ENCODE results near the gene AIG1.
"Not testable (repeated sequence)": the region's sequence is repeated elsewhere in the genome, so short reads cannot be mapped to it uniquely, and the experiment has no call there.

AIG1 gene

DNA sequence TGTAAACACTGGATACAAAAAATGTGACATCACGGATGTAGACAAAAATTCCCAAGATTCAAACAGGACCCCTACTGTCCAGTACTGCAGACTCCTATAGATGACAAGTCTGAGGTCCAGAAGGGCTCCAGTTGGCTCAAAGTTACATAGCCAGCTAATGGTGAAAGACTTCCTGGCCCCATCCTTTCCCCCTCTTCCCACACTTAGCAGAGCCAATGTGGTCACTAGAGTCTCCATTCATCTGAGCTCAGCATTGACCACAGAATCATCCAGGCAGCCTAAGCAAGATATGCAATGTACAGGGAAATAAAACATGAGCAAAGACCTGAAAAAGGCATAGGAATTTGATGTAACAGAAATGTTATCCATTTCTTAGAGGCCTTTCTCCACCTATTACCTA, 209.3 kb downstream of the AIG1 start:
- DNase-seq (ENCODE audit: low read depth), result no peak

DNA sequence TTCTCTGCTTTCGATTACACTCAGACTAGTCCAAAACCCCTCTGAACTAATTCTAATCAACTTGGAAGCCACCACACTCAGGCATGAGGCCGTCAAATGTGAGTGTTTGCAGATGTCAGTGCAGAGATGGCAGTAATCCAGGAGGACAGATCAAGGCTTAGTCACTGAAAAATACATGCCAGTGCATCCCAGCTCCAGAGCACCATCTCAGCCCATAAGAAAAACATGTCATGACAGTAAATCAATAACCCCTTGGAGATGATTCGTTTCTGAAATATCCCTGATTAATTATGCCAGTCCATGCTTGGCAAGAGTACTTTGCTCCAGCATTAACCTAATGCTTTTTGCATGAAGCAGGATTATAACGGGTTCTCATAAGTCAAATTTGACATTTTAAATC, 210.3 kb downstream of the AIG1 start:
- DNase-seq (ENCODE audit: low read depth), result no peak

DNA sequence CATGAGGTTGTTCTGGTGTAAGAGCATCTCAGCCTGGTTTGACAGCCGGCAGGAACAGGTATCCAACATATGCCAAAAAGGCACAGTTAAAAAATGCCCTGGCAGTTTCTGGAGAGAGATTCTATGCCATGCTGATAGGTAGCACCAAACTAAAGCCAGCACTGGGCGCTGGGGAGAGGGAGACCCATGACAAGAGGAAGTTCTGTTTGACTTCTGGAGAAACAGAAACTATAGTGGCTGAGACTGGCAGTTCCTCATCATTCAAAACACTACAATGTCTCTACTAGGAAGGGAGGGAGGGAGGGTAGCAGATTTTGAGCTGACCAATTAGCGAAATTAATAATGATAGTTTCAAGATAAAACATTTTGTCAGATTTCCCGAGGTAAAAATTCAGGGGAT, 215.7 kb downstream of the AIG1 start:
- DNase-seq (ENCODE audit: low read depth), result no peak

DNA sequence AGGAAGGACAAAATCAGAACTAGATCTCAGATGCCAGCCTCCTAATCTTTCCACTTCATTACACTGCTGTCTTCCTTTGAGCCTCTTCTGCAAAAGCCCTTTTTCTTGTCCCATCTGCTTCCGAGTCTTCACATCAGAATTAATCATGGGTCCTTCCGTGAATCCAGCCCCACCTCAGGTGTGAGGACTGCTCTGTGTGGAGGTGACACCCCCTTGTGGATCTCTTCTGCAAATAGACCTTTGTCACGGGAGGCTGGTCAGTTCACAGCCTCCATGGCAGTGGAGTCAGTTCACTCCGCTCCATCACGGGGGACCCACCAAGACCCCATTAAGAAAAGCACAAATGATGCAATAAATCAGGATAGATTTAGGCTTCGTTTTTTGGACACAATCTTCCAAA, 218.7 kb downstream of the AIG1 start:
- no peak for DNase-seq (ENCODE audit: low read depth)

DNA sequence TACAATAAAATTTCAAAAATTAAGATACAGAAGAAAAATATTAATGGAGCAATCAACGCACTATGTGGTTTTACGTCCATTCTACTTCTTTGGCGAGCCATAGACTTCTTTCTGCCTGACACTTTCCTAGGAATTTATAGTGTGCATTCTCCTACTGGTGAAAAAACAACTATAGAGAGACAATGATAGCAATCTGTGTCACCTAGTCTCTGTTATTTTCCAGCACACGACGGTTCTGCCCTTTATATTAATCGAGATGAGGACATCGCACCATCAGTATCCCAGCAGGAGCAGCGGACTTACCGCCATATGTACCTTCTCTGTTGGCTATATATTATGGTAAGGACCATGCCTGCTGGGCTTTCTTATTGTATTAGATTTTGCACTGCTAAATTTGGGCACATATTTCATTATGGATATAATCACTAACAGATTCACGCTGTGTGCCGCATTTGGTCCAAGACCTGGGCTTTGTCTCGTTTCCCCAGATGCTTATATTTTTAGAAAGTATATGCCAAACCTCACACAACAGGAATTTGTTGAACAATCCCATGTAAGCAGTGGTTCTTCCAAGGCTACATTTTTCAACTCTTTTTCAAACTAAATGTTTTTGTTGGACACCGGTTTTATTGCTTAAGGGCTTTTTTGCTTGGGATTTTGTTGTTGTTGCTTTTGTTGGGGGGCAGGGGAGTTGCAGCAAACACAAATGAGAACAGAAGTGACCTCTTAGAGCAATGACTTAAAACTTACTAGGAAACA, 223.4 kb downstream of the AIG1 start:
- DNase-seq (ENCODE audit: low read depth), result no peak

DNA sequence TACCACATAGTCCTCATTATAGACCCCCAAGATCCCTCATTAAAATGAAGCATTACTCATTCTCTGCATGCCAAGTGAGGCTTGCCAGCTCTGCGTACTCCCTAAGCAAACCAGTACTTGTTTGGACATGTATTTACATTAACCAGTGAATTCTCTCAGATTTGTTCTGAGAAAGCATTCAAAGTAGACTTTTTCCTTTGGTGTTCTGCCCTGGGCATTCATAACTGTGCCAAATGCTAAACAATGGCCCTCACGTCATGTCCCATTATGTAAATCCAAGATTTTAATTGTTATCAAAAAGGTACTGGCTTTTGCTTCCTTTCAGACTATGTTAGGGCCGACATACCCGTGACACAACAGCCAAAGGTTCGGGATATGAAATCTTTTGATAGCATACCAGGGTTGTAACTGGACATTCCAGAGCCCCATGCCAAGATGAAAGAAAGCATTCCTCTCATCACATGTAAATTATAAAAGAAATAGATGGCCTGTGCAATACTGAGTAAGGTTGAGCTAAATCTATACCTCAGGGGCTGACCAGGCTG, 225.6 kb downstream of the AIG1 start:
- DNase-seq (ENCODE audit: low read depth), result no peak

DNA sequence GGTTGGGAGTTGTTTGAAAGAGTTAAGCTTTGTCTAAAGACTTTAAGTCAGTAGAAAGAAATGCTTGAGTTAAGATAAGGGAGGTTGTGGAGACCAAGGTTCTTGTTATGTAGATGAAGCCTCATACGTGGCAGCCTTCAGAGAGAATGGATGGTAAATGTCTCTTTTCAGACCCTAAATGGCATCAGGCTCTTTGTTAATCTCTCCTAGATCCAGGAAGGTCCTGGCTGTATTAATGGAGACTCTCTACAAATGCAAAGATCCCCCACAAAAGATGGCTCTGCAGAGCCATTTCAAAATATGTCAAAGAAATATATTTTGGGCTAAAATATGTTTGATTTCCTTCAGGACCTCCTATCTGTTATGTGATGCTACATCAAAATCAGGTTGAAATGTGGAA, 228.2 kb downstream of the AIG1 start:
- no peak for DNase-seq (ENCODE audit: low read depth)

DNA sequence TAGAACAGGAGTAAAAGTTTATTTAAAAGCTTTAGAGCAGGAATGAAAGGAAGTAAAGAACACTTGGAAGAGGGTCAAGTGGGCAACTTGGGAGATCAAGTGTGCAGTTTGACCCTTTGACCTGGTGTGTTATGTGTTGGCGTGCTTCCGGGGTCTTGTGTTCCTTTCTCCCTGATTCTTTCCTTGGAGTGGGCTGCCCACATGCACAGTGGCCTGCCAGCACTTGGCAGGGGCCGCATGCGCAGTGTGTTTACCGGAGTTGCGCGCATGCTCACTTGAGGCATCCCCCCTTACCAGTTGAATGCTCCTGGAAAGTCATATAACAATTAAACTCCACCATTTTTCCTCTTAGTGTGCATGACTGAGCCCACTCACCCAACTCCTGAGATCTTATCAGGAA, 229.5 kb downstream of the AIG1 start:
- DNase-seq (ENCODE audit: low read depth), result no peak

DNA sequence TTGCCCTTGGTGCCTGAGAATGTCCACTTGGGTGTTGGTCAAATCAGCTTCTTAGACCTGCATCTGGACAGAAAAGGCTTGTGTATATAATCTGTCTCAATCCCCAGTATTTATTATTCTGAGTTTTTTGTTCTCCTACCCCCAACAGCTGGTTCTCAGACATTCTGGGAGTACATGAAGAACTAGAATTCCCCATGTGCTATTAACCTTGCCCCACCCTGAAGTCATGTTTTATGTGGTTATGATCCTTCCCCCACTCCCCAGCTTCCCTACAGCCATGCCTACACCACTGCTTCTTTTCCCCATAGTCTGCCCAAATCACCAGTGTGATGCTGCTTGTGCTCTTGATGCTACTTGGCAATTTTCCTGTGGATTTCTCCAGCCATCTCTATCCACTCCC, 232.8 kb downstream of the AIG1 start:
- DNase-seq (ENCODE audit: low read depth), result no peak

DNA sequence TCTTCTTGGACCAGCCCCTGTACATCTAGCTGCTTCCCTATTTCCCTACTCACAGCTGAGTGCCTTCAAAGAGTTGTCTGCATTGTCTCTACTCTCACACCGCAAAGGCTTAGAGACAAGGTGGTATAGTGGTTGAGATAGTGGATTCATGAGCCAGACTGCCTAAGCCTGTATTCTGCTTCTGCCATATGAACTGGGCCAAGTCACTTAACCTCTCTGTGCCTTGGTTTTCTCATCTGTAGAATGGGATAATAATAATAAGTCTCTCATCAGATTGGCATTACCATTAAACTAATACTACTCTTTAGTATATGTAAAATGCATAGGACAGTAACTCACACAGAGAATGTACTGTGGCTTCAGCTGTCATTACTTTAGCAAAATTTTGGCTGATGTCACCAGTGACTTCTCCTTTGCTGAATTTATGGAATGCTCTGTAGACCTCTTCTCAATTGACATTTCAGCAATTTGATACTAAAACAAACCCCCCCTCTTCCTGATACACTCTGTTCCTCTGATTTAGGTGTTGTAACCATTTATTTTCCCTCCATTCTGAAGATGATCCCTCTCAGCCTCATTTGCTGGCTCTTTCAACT, 233.7 kb downstream of the AIG1 start:
- DNase-seq (ENCODE audit: low read depth), result no peak

DNA sequence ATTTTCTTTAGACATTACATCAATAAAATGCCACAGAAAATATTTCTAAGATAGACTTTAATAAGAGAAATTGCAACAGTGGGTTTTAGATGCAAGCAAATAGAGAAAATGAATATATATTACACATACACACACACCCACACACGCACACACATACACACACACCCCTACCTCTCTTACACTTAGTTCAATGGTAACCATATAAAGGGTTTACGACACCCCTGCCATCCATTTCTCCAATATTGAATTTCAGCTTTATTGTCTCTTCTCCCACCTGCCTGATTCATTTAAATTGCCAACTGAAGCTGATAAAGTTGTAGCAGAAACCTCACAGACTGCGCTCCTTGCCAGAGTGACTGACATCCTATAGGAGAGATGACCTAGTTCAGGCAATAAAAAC, 235.2 kb downstream of the AIG1 start:
- no peak for DNase-seq (ENCODE audit: low read depth)

DNA sequence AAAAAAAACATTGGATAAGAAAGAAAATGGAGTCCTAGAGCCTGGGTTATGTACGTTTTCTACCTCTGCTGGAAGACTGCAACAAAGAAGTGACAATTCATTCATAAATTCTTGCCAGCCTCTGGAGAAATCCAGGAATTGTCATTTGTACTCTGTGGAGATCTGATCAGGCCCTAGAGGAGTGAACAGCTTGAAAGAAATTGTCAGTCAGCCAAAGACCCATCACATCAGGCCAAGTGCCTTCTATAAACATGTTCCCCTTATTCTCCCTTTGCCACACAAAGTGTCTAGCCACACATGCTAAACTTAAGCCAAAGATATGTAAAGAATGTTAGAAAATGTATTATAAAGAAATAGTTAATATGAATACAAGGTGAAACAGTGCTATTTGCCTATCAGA, 237.4 kb downstream of the AIG1 start:
- DNase-seq (ENCODE audit: low read depth), result no peak

DNA sequence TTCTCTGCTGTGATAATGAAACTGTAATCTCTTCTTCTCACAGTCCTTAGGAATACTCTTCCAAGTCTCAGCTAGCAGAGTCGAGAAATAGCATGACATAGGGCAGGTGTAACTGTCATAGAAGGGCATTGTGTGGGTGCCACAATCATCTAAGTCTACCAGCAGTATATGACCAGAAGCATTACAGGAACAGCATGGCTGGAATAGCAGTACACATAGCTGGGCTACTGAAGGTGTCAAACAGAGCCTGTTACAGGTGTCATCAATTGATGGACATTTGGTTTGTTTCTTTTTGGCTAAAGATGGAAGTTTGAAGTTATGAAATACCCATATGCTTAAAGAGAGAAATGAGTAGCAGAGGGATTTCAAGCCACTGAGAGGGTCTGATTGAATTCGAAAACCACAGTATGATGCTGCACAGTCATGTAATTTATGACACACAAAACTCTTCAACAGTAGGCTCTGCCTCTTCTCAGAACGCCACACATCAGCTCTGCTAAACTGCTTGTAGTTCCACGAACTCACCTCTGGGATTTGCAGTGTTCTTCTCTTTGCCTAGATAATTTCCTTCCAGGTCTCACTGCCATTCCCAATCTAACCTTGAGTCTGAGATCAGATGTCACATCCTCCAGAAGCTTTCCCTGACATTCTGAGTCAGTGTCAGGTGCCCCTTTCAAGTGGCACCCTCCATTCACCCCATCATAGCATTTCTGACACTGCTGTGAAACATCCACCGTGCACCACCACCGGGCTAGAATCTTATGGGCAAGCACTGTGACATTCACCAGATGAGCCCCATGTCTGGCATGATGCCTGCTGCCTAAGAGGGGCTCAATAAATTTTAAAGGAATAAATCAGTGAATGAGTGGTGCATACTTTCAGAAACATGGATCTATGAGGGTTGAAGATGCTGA, 238.8 kb downstream of the AIG1 start:
- no peak for DNase-seq (ENCODE audit: low read depth)

DNA sequence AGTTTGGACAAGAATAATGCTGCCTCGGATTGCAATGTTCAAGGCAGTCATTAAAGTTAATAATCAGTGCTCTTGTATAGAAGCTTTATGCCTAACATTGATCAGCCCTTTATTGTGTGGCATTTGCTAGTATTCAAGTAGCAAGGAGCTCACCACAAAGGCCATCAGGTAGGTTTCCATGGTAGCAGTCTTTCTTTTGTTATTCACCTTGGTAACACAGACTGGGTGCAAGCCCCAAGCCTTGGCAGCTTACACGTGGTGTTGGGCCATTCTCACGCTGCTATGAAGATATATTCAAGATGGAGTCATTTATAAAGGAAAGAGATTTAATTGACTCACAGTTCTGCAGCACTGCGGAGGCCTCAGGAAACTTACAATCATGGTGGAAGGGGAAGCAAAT, 240.5 kb downstream of the AIG1 start:
- DNase-seq (ENCODE audit: low read depth), result no peak

DNA sequence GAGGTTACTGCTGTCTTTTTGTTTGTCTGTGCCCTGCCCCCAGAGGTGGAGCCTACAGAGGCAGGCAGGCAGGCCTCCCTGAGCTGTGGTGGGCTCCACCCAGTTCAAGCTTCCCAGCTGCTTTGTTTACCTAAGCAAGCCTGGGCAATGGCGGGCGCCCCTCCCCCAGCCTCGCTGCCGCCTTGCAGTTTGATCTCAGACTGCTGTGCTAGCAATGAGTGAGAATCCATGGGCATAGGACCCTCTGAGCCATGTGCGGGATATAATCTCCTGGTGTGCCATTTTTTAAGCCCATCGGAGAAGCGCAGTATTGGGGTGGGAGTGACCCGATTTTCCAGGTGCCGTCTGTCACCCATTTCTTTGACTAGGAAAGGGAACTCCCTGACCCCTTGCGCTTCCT, 247.1 kb downstream of the AIG1 start:
- DNase-seq (ENCODE audit: low read depth), result not testable (repeated sequence)

DNA sequence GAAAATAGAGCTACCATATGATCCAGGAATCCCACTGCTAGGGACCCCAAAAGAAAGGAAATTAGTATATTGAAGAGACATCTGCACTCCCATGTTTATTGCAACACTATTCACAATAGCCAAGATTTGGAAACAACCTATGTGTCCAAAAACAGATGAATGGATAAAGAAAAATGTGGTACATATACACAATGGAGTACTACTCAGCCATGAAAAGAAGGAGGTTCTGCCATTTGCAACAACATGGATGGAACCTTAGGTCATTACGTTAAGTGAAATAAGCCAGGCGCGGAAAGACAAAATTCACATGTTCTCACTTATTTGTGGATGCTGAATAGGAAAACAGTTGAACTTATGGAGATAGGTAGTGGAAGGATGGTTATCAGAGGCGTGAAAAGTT, 252.5 kb downstream of the AIG1 start:
- DNase-seq (ENCODE audit: low read depth), result no peak

DNA sequence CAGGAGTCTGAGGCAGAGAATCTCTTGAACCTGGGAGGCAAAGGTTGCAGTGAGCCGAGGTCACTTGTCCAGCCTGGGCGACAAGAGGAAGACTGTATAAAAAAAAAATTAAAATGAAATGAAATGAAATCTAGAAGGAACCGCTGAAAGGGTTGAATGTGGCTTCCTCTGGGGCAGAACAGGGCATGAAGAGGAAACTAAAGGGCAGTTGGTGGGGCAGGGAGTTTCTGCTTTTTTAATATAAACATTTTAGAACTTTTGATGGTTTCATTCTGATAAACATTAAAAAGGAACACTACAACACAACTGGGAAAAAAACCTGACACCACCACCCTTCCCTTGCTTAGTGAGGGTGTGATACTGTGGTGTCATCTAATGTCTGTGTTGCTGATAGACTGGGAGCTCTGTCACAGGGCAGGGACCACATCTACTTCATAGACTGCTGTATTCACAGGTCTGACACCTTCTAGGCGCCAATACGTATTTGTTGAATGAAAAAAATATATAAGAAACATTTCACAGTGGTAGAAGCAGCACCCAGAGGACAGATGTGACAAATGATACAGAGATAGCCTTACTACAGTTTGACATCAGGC, 260.9 kb downstream of the AIG1 start:
- DNase-seq (ENCODE audit: low read depth), result no peak

DNA sequence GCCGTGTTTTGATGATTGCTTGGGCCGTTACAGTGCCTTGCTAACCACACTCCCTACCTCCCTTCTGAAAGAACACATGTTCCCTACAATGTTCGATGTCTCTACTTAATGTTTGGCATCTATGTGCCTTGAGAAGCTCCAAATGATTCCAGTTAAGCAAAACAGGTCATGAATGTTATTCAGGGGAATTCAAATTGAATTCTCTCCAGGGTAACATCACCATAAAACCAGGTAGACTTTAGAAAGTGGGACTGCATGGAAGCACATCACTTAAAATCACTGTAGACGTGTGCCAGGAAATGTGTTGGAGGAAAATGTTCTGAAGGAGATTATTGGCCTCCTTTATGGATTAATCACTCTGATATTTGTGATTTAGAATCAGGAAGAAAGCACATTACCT, 261.7 kb downstream of the AIG1 start:
- DNase-seq (ENCODE audit: low read depth), result no peak

DNA sequence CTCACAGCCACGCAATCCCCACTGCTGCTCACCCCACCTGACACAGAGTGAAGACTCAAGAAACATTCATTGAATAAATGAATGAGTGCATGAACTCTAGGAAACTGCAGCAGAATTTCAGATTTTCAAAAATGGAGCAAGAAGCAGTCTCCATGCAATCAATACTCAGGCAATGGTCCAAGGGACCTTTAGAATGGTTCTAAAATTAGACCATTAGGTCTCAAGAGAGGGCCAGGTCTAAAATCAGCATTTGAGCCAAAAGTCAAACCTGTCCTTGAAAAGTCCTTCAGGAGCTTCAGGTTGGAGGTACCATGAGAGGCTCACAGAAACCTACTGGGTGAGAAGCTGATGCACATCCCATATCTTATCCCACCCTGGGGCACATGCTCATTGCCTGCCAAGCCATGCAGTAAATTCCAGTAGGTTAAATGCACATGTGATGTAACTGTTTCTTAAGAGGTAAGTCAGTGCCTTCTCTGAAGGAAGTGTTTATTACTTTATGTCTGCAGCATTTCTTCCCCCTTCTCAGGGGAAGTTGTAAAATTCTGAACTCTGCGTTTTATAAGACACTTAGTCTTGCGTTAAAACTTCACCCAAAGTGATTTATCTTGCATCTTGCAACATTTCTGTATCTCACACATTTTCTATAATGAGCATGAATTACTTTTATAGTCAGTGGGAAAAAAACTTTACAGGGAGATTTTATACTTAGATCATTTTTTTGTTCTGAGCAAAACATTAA, 263.2 kb downstream of the AIG1 start:
- no peak for DNase-seq (ENCODE audit: low read depth)

DNA sequence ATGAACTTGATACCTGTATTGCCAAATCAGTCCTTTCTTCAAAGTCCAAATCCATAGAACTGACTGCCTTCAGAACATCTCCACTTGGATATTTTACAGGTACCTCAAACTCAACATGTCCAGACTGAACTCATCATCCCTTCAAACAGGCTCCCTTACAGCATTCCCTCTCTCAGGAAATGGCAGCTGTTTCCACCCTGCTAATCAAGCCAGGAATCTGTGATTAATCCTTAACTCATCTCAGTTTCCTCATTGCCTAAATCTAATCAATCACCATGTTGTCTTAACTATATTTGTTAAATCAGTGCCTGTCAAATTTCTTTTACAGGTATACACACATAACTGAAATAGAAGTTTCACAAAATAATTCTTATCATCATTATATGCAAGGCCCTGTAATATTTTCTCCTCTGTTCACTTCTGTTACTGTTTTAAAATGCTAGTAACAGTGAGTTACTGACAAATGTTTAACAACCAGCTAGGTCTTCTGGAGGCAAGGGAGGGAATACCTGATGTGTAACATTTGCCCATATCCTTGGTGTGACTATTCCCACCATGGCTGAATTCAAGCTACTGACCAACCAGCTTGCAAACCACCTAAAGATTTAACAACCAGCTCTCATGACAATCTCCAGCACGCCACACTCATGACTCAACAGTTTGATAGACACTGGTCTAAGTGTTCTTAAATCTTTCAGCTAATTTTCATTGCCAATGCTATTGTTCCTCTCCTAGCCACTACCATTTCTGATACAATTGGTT, 264.9 kb downstream of the AIG1 start:
- no peak for DNase-seq (ENCODE audit: low read depth)

DNA sequence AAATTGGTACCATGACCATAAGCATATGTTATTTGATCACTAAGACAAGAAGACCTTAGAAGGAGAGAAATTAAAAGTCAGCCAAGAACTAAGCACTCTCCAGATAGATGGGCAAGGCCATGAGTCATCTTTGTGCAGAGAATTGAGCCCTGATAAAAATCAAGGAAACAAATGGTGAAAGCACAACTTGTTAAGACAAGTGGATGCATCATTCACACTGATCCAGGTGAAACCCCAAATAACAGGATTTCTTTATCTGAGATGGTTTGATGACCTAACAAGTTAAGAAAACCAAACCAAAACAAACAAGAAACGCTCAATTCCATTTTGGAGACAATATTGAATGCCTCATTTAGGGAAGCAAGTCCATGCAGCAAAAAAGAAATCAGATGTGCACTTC, 268.2 kb downstream of the AIG1 start:
- no peak for DNase-seq (ENCODE audit: low read depth)
